A549 (cell line): Measurements from ENCODE around the gene CHTF8.

Experiments used
- TF ChIP-seq, protein P1 (sequence below): IDR thresholded peaks from 2 replicates; pipeline ENCODE4 v1.6.1; 2012
- TF ChIP-seq, protein P2 (sequence below): fragments of >200 bp; sonication (Bioruptor Twin); formaldehyde crosslinking; IDR thresholded peaks from 3 replicates; pipeline ENCODE4 v1.5.1; 2016

DNA sequence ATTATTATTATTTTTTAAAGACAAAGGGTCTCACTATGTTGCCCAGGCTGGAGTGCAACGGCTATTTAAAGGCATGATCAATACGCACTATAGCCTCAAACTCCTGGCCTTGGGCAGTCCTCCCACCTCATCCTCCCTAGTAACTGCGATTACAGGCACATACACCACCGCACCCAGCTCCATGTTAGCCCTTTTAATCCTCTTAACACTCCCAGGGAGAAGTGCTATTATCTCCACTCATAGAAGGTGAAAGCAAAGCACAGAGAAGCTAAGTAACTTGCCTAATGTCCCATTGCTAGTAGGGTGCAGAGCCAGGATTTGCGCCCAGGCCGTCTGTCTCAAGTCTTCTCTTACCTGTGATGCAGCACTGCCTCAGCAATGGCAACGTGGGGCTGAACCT is 22.0 kb downstream of the CHTF8 start:
- TF ChIP-seq, protein P1, sequence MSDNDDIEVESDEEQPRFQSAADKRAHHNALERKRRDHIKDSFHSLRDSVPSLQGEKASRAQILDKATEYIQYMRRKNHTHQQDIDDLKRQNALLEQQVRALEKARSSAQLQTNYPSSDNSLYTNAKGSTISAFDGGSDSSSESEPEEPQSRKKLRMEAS: no peak
- TF ChIP-seq, protein P2, sequence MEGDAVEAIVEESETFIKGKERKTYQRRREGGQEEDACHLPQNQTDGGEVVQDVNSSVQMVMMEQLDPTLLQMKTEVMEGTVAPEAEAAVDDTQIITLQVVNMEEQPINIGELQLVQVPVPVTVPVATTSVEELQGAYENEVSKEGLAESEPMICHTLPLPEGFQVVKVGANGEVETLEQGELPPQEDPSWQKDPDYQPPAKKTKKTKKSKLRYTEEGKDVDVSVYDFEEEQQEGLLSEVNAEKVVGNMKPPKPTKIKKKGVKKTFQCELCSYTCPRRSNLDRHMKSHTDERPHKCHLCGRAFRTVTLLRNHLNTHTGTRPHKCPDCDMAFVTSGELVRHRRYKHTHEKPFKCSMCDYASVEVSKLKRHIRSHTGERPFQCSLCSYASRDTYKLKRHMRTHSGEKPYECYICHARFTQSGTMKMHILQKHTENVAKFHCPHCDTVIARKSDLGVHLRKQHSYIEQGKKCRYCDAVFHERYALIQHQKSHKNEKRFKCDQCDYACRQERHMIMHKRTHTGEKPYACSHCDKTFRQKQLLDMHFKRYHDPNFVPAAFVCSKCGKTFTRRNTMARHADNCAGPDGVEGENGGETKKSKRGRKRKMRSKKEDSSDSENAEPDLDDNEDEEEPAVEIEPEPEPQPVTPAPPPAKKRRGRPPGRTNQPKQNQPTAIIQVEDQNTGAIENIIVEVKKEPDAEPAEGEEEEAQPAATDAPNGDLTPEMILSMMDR: no peak
